MM.1S (cell line): ENCODE measurements around the gene CT47C1.

Experiments used
- DNase-seq: peaks from one replicate; pipeline ENCODE4 v3.0.0-alpha.2; 2015
- H2AFZ ChIP-seq: fragments of 300-600 bp; sonication (generic); 2 replicates; pipeline ENCODE4 v1.6.0; 2016; ENCODE audit warnings: antibody characterized with exemption, low read length
- H3F3A ChIP-seq: fragments of 300-600 bp; sonication (generic); 2 replicates; pipeline ENCODE4 v1.6.1; 2016; ENCODE audit warnings: mild to moderate bottlenecking, antibody characterized with exemption, low read length, moderate library complexity, mixed read lengths; ENCODE audit not compliant: insufficient read depth
- H3K27ac ChIP-seq: fragments of 300-600 bp; sonication (generic); 2 replicates; pipeline ENCODE4 v1.5.1; 2016; ENCODE audit warnings: mild to moderate bottlenecking, low read length
- H3K27me3 ChIP-seq: fragments of 300-600 bp; sonication (generic); replicated peaks from 2 replicates; pipeline ENCODE4 v1.6.0; 2016; ENCODE audit warnings: low read length; ENCODE audit not compliant: insufficient read depth
- H3K36me3 ChIP-seq: fragments of 300-600 bp; sonication (generic); replicated peaks from 2 replicates; pipeline ENCODE4 v1.6.1; 2016; ENCODE audit warnings: mild to moderate bottlenecking, low read length, mixed read lengths; ENCODE audit not compliant: insufficient read depth
- H3K4me1 ChIP-seq: fragments of 300-600 bp; sonication (generic); 2 replicates; pipeline ENCODE4 v1.6.1; 2016; ENCODE audit warnings: low read length, mixed read lengths
- H3K4me2 ChIP-seq: fragments of 300-600 bp; sonication (generic); 2 replicates; pipeline ENCODE4 v1.6.0; 2016; ENCODE audit warnings: low read depth, low read length
- H3K4me3 ChIP-seq: fragments of 300-600 bp; sonication (generic); 2 replicates; pipeline ENCODE4 v1.5.1; 2016; ENCODE audit warnings: low read length, mixed read lengths
- H3K79me2 ChIP-seq: fragments of 300-600 bp; sonication (generic); 2 replicates; pipeline ENCODE4 v1.6.1; 2016; ENCODE audit warnings: mixed run types, low read length, mixed read lengths
- H3K9ac ChIP-seq: fragments of 300-600 bp; sonication (generic); 2 replicates; pipeline ENCODE4 v1.6.1; 2016; ENCODE audit warnings: low read length, mixed read lengths
- H3K9me2 ChIP-seq: fragments of 300-600 bp; sonication (generic); replicated peaks from 2 replicates; pipeline ENCODE4 v1.6.1; 2016; ENCODE audit warnings: mild to moderate bottlenecking, low read length, mixed read lengths; ENCODE audit not compliant: insufficient read depth
- H3K9me3 ChIP-seq: fragments of 300-600 bp; sonication (generic); replicated peaks from 2 replicates; pipeline ENCODE4 v1.6.1; 2016; ENCODE audit warnings: mild to moderate bottlenecking, low read length, mixed read lengths; ENCODE audit not compliant: insufficient read depth
- H4K20me1 ChIP-seq: fragments of 300-600 bp; sonication (generic); 2 replicates; pipeline ENCODE4 v1.6.1; 2016; ENCODE audit warnings: mild to moderate bottlenecking, low read length, moderate library complexity, mixed read lengths; ENCODE audit not compliant: insufficient read depth
- EZH2 ChIP-seq: fragments of 300-600 bp; sonication (generic); optimal IDR thresholded peaks from 2 replicates; pipeline ENCODE3; 2017; ENCODE audit warnings: low read depth, mild to moderate bottlenecking, antibody characterized with exemption, low read length, mixed read lengths
- EZH2phosphoT487 ChIP-seq: fragments of 300-600 bp; sonication (generic); IDR thresholded peaks from 2 replicates; pipeline ENCODE4 v1.6.1; 2018; ENCODE audit warnings: antibody characterized with exemption, low read length
- TF ChIP-seq, protein P1 (sequence below): fragments of 300-600 bp; sonication (generic); IDR thresholded peaks from 2 replicates; pipeline ENCODE4 v1.5.1; 2016; ENCODE audit warnings: antibody characterized with exemption, low read length, mixed read lengths

The CT47C1 gene

DNA sequence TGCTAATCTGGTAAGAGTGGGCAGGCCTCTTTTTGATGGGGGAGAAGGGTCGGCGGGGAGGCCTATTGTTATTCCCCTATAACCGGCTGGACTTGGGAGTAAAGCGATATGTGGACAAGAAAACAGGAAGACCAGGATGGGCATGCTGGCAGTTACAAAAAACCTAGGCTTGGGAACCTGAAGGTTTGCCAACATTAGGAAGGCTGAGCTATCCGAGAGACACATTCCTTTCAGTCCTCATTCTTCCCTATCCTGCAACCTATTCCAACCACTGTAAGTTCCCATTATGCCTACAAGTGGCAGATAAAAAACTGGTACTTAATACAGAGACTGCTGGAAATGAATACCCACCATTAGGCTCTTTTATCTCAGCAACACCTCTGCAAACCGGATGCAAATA, 32.4 kb upstream of the CT47C1 start:
- no peak overlapping the region for H3K27ac ChIP-seq

DNA sequence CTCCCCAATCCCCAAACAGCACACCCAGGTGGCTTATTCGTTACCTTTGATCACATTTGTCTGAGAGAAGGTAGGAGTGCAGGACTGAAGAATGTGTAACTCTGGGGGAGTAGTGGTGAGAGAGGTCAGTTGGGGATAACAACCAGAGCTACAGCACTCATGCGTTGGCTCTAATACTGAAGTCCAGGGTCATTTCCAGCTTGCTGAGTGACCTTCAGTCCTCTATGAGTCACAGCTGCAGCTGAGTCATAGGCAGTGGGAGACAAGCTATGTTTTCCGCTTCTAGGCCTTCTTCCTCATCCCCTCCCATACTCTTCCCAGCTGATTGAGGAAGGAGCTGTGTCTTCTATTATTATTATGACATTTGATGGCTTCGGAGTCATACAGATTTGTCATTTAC, 31.6 kb upstream of the CT47C1 start:
- Histone ChIP-seq H3K4me1 (no peaks in the 10 kb centered on the region), H3K79me2 (no peaks in the 10 kb centered on the region), H3K27ac (no peak overlapping the region), H3K4me2 (no peak overlapping the region), H3F3A (no peaks in the 10 kb centered on the region), H3K27me3 (no peaks in the 10 kb centered on the region), H4K20me1 (no peaks in the 10 kb centered on the region), H3K9ac (no peak overlapping the region), H3K9me3 (no peaks in the 10 kb centered on the region), H3K4me3 (no peak overlapping the region), H2AFZ (no peak overlapping the region), H3K36me3 (no peaks in the 10 kb centered on the region), H3K9me2 (no peaks in the 10 kb centered on the region)
- no peak for TF ChIP-seq EZH2phosphoT487
- TF ChIP-seq, protein P1, sequence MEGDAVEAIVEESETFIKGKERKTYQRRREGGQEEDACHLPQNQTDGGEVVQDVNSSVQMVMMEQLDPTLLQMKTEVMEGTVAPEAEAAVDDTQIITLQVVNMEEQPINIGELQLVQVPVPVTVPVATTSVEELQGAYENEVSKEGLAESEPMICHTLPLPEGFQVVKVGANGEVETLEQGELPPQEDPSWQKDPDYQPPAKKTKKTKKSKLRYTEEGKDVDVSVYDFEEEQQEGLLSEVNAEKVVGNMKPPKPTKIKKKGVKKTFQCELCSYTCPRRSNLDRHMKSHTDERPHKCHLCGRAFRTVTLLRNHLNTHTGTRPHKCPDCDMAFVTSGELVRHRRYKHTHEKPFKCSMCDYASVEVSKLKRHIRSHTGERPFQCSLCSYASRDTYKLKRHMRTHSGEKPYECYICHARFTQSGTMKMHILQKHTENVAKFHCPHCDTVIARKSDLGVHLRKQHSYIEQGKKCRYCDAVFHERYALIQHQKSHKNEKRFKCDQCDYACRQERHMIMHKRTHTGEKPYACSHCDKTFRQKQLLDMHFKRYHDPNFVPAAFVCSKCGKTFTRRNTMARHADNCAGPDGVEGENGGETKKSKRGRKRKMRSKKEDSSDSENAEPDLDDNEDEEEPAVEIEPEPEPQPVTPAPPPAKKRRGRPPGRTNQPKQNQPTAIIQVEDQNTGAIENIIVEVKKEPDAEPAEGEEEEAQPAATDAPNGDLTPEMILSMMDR: no peak
- no peak for TF ChIP-seq EZH2
- DNase-seq: no peak

More for the DNA sequence above, 32.4 kb upstream of the CT47C1 start:
- no peak for TF ChIP-seq EZH2
- TF ChIP-seq, protein P1: no peak
- no peak for TF ChIP-seq EZH2phosphoT487
- Histone ChIP-seq H3K9me2 (no peaks in the 10 kb centered on the region), H3K36me3 (no peaks in the 10 kb centered on the region), H3K9ac (no peak overlapping the region), H3F3A (no peaks in the 10 kb centered on the region), H3K4me1 (no peaks in the 10 kb centered on the region), H3K9me3 (no peaks in the 10 kb centered on the region), H3K4me2 (no peak overlapping the region), H2AFZ (no peak overlapping the region), H3K79me2 (no peaks in the 10 kb centered on the region), H4K20me1 (no peaks in the 10 kb centered on the region), H3K4me3 (no peak overlapping the region), H3K27me3 (no peaks in the 10 kb centered on the region)
- no peak for DNase-seq

DNA sequence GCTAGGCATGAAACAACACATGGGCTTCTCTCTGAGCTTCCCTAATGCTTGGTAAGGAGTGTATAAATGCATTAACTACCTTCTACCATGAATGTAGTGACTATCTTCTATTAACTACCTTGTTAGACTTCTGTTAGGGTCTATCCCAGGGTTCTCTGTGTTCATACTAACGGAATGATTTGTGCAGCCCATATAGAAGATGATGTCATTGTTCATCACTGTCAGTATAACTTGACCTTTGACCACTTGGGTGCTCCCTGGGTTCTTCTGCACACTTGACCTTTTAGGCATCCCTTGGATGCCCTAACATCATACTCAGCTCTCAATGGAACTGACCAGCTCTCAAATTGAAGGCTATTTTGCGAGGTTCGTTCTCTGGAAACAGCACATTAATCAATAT, 30.8 kb upstream of the CT47C1 start:
- no peaks in the 10 kb centered on the region for H3K79me2 ChIP-seq
- no peak for TF ChIP-seq EZH2
- TF ChIP-seq EZH2phosphoT487: no peak
- TF ChIP-seq, protein P1: no peak
- H3K9me3 ChIP-seq: no peaks in the 10 kb centered on the region
- no peaks in the 10 kb centered on the region for H3K4me1 ChIP-seq
- H3K9me2 ChIP-seq: no peaks in the 10 kb centered on the region
- no peaks in the 10 kb centered on the region for H3K27me3 ChIP-seq
- H2AFZ ChIP-seq: no peak overlapping the region
- H3K4me2 ChIP-seq: no peak overlapping the region
- H3K4me3 ChIP-seq: no peak overlapping the region
- DNase-seq: no peak
- no peak overlapping the region for H3K27ac ChIP-seq
- H4K20me1 ChIP-seq: no peaks in the 10 kb centered on the region
- H3K9ac ChIP-seq: no peak overlapping the region
- no peaks in the 10 kb centered on the region for H3F3A ChIP-seq
- no peaks in the 10 kb centered on the region for H3K36me3 ChIP-seq

DNA sequence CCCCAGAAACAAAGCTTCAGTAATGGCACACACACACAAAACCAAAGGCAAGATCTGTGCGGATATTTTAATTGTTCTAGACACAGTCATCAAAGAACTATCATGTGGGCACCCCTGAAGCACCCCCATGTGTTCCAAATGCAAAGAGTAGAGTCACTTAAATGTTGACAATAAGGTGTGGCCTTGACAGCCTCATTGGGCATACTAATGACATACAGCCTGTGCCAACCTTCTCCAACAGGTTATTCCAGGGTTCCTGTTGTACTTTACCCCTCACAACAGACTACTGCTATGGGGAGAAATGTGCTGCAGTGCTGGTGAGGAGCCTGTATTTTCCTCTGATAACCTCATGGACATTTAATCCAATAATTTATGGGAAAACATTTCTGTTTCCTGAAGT, 29.8 kb upstream of the CT47C1 start:
- no peak overlapping the region for H3K4me2 ChIP-seq
- DNase-seq: no peak
- H3K4me3 ChIP-seq: no peak overlapping the region
- H3K9me3 ChIP-seq: no peaks in the 10 kb centered on the region
- H4K20me1 ChIP-seq: no peaks in the 10 kb centered on the region
- H3K36me3 ChIP-seq: no peaks in the 10 kb centered on the region
- H3K9ac ChIP-seq: no peak overlapping the region
- TF ChIP-seq, protein P1: no peak
- TF ChIP-seq EZH2phosphoT487: no peak
- TF ChIP-seq EZH2: no peak
- H3K27me3 ChIP-seq: no peaks in the 10 kb centered on the region
- no peak overlapping the region for H2AFZ ChIP-seq
- H3K79me2 ChIP-seq: no peaks in the 10 kb centered on the region
- H3K9me2 ChIP-seq: no peaks in the 10 kb centered on the region
- H3K4me1 ChIP-seq: no peaks in the 10 kb centered on the region
- no peaks in the 10 kb centered on the region for H3F3A ChIP-seq
- no peak overlapping the region for H3K27ac ChIP-seq
